GM23338 (cell line): Measurements from ENCODE around the gene L1CAM. TPM values are rescaled to one million over a fixed set of nuclear protein-coding genes. Genes with fewer than 3 reads are reported as not detected.

Experiments used
- ATAC-seq: fragments of 200-7000 bp; cut with Tn5 transposase; 3 replicates; pipeline ENCODE4 v1.9.1; 2020
- DNase-seq: peaks from one replicate; pipeline ENCODE4 v3.0.0-alpha.2; 2015; ENCODE audit warnings: low spot score
- H2AFZ ChIP-seq: fragments of 200-600 bp; sonication (generic); 2 replicates; pipeline ENCODE4 v1.8.0; 2016; ENCODE audit warnings: antibody characterized with exemption, mild to moderate bottlenecking, moderate library complexity
- H3F3A ChIP-seq: fragments of 200-600 bp; sonication (generic); replicated peaks from 2 replicates; pipeline ENCODE4 v1.8.0; 2017; ENCODE audit warnings: antibody characterized with exemption, mixed run types, low read depth
- H3K27ac ChIP-seq: fragments of 200-600 bp; sonication (generic); 2 replicates; pipeline ENCODE4 v1.6.1; 2016; ENCODE audit warnings: low read depth
- H3K27me3 ChIP-seq: fragments of 200-600 bp; sonication (generic); 2 replicates; pipeline ENCODE4 v1.8.0; 2016; ENCODE audit warnings: mild to moderate bottlenecking, mixed run types, moderate library complexity; ENCODE audit not compliant: insufficient read depth
- H3K36me3 ChIP-seq: fragments of 200-600 bp; sonication (generic); 2 replicates; pipeline ENCODE4 v1.8.0; 2016; ENCODE audit warnings: mild to moderate bottlenecking; ENCODE audit not compliant: insufficient read depth
- H3K4me1 ChIP-seq: fragments of 200-600 bp; sonication (generic); 2 replicates; pipeline ENCODE4 v1.8.0; 2016; ENCODE audit warnings: mild to moderate bottlenecking, moderate library complexity; ENCODE audit not compliant: insufficient read depth
- H3K4me2 ChIP-seq: fragments of 200-600 bp; sonication (generic); 2 replicates; pipeline ENCODE4 v1.7.1; 2017; ENCODE audit warnings: mixed run types
- H3K4me3 ChIP-seq: fragments of 200-600 bp; sonication (generic); 2 replicates; pipeline ENCODE4 v1.6.1; 2016; ENCODE audit warnings: mixed run types
- H3K79me2 ChIP-seq: fragments of 200-600 bp; sonication (generic); replicated peaks from 2 replicates; pipeline ENCODE4 v1.8.0; 2017; ENCODE audit warnings: mild to moderate bottlenecking; ENCODE audit not compliant: insufficient read depth
- H3K9me2 ChIP-seq: fragments of 200-600 bp; sonication (generic); 2 replicates; pipeline ENCODE4 v1.8.0; 2017; ENCODE audit not compliant: insufficient read depth
- H4K20me1 ChIP-seq: fragments of 200-600 bp; sonication (generic); replicated peaks from 2 replicates; pipeline ENCODE4 v1.8.0; 2017; ENCODE audit warnings: mild to moderate bottlenecking; ENCODE audit not compliant: insufficient read depth
- H3K27ac Mint-ChIP-seq: 2 replicates; pipeline ENCODE4 v1.8.0; 2020; ENCODE audit warnings: inconsistent platforms, mild to moderate bottlenecking, moderate library complexity, mixed read lengths
- H3K27me3 Mint-ChIP-seq: 3 replicates; pipeline ENCODE4 v1.8.0; 2022; ENCODE audit warnings: low read depth, mild to moderate bottlenecking, moderate library complexity, mixed read lengths, inconsistent platforms; ENCODE audit not compliant: insufficient read depth, poor library complexity
- H3K36me3 Mint-ChIP-seq: 3 replicates; pipeline ENCODE4 v1.8.0; 2021; ENCODE audit warnings: low read depth, mild to moderate bottlenecking, inconsistent platforms, moderate library complexity, mixed read lengths
- H3K4me1 Mint-ChIP-seq: 3 replicates; pipeline ENCODE4 v1.8.0; 2020; ENCODE audit warnings: mild to moderate bottlenecking, inconsistent platforms, mixed read lengths
- H3K4me3 Mint-ChIP-seq: 3 replicates; pipeline ENCODE4 v1.8.0; 2021; ENCODE audit warnings: moderate library complexity, mild to moderate bottlenecking, inconsistent platforms, mixed read lengths
- H3K9me3 Mint-ChIP-seq: 3 replicates; pipeline ENCODE4 v1.8.0; 2020; ENCODE audit warnings: moderate library complexity, mild to moderate bottlenecking, inconsistent platforms, mixed read lengths
- CREB1 ChIP-seq: fragments of 250-450 bp; sonication (Bioruptor Pico); IDR thresholded peaks from 2 replicates; pipeline ENCODE4 v1.5.0; 2020; ENCODE audit warnings: low read depth, mild to moderate bottlenecking, moderate library complexity
- EZH2phosphoT487 ChIP-seq: fragments of 200-600 bp; sonication (generic); IDR thresholded peaks from one replicate; pipeline ENCODE4 v1.8.1; 2018; ENCODE audit warnings: antibody characterized with exemption; ENCODE audit not compliant: unreplicated experiment
- JUNB ChIP-seq: IDR thresholded peaks from one replicate; pipeline ENCODE4 v1.6.1; 2016; ENCODE audit warnings: antibody characterized with exemption; ENCODE audit not compliant: unreplicated experiment
- NANOG ChIP-seq: IDR thresholded peaks from 2 replicates; pipeline ENCODE4 v1.6.1; 2016; ENCODE audit warnings: antibody characterized with exemption, borderline replicate concordance
- ZNF114 ChIP-seq: fragments of 250-450 bp; sonication (Bioruptor Pico); IDR thresholded peaks from 2 replicates; pipeline ENCODE4 v1.5.0; 2020; ENCODE audit warnings: mild to moderate bottlenecking, moderate library complexity
- polyA plus RNA-seq: library from polyadenylated mRNA; unstranded; fragments of >200 nt; fragmentation: Nextera tagmentation; extraction: Ambion mirVana; gene quantifications from 2 replicates; pipeline ENCODE4 v1.2.1, GENCODE V29; 2016
- total RNA-seq: library from RNA; depleted of rRNA; stranded (reverse); fragments of >200 nt; shearing (Covaris generic); gene quantifications from 2 replicates; pipeline ENCODE4 v1.2.3, GENCODE V29; 2014
- TF ChIP-seq, protein P1 (sequence below): fragments of 250-450 bp; sonication (Bioruptor Pico); IDR thresholded peaks from 2 replicates; pipeline ENCODE4 v1.5.0; 2020; ENCODE audit warnings: mild to moderate bottlenecking, moderate library complexity
- TF ChIP-seq, protein P2 (sequence below), 2 experiments: fragments of 200-600 bp in 1 of 2; sonication (generic) in 1 of 2; conservative IDR thresholded peaks; 2 replicates each; pipeline versions ENCODE4 v1.5.1 to v1.6.1; 2016 to 2017; ENCODE audit warnings: antibody characterized with exemption in 2 of 2, low read depth in 2 of 2, mild to moderate bottlenecking in 2 of 2, moderate library complexity in 1 of 2

Gene L1CAM
- total and polyA plus RNA-seq, 2 experiments from 2014 or later = 7.4 to 29.2 TPM

DNA sequence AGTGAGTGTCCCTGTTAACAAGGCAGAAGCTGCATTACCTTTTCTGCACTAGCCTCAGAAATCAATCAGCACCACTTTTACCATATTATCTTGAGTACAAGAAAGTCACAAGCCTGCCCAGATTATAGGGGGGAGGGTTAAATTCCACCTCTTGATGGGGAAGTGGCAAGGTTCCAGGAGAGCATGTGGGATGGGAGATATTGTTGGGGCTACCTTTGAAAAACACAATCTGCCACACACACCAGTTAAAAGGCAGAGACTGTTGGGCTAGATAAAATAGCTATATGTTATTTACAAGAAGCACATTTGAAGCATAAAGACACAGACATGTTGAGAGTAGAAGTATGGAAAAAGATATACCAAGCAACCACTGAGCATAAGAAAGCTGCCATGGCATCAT, 11.9 kb upstream of the L1CAM start (continued):
- TF ChIP-seq, protein P1, sequence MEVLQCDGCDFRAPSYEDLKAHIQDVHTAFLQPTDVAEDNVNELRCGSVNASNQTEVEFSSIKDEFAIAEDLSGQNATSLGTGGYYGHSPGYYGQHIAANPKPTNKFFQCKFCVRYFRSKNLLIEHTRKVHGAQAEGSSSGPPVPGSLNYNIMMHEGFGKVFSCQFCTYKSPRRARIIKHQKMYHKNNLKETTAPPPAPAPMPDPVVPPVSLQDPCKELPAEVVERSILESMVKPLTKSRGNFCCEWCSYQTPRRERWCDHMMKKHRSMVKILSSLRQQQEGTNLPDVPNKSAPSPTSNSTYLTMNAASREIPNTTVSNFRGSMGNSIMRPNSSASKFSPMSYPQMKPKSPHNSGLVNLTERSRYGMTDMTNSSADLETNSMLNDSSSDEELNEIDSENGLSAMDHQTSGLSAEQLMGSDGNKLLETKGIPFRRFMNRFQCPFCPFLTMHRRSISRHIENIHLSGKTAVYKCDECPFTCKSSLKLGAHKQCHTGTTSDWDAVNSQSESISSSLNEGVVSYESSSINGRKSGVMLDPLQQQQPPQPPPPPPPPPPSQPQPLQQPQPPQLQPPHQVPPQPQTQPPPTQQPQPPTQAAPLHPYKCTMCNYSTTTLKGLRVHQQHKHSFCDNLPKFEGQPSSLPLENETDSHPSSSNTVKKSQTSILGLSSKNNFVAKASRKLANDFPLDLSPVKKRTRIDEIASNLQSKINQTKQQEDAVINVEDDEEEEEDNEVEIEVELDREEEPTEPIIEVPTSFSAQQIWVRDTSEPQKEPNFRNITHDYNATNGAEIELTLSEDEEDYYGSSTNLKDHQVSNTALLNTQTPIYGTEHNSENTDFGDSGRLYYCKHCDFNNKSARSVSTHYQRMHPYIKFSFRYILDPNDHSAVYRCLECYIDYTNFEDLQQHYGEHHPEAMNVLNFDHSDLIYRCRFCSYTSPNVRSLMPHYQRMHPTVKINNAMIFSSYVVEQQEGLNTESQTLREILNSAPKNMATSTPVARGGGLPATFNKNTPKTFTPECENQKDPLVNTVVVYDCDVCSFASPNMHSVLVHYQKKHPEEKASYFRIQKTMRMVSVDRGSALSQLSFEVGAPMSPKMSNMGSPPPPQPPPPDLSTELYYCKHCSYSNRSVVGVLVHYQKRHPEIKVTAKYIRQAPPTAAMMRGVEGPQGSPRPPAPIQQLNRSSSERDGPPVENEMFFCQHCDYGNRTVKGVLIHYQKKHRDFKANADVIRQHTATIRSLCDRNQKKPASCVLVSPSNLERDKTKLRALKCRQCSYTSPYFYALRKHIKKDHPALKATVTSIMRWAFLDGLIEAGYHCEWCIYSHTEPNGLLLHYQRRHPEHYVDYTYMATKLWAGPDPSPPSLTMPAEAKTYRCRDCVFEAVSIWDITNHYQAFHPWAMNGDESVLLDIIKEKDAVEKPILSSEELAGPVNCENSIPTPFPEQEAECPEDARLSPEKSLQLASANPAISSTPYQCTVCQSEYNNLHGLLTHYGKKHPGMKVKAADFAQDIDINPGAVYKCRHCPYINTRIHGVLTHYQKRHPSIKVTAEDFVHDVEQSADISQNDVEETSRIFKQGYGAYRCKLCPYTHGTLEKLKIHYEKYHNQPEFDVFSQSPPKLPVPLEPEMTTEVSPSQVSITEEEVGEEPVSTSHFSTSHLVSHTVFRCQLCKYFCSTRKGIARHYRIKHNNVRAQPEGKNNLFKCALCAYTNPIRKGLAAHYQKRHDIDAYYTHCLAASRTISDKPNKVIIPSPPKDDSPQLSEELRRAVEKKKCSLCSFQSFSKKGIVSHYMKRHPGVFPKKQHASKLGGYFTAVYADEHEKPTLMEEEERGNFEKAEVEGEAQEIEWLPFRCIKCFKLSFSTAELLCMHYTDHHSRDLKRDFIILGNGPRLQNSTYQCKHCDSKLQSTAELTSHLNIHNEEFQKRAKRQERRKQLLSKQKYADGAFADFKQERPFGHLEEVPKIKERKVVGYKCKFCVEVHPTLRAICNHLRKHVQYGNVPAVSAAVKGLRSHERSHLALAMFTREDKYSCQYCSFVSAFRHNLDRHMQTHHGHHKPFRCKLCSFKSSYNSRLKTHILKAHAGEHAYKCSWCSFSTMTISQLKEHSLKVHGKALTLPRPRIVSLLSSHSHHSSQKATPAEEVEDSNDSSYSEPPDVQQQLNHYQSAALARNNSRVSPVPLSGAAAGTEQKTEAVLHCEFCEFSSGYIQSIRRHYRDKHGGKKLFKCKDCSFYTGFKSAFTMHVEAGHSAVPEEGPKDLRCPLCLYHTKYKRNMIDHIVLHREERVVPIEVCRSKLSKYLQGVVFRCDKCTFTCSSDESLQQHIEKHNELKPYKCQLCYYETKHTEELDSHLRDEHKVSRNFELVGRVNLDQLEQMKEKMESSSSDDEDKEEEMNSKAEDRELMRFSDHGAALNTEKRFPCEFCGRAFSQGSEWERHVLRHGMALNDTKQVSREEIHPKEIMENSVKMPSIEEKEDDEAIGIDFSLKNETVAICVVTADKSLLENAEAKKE (CRISPR knock-in tag) = no peak
- TF ChIP-seq, protein P2, sequence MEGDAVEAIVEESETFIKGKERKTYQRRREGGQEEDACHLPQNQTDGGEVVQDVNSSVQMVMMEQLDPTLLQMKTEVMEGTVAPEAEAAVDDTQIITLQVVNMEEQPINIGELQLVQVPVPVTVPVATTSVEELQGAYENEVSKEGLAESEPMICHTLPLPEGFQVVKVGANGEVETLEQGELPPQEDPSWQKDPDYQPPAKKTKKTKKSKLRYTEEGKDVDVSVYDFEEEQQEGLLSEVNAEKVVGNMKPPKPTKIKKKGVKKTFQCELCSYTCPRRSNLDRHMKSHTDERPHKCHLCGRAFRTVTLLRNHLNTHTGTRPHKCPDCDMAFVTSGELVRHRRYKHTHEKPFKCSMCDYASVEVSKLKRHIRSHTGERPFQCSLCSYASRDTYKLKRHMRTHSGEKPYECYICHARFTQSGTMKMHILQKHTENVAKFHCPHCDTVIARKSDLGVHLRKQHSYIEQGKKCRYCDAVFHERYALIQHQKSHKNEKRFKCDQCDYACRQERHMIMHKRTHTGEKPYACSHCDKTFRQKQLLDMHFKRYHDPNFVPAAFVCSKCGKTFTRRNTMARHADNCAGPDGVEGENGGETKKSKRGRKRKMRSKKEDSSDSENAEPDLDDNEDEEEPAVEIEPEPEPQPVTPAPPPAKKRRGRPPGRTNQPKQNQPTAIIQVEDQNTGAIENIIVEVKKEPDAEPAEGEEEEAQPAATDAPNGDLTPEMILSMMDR (conservative IDR thresholded peaks at IDR 0.05; ENCODE audit: low read depth in 2 of 2) = no peak
- no peak for TF ChIP-seq JUNB

DNA sequence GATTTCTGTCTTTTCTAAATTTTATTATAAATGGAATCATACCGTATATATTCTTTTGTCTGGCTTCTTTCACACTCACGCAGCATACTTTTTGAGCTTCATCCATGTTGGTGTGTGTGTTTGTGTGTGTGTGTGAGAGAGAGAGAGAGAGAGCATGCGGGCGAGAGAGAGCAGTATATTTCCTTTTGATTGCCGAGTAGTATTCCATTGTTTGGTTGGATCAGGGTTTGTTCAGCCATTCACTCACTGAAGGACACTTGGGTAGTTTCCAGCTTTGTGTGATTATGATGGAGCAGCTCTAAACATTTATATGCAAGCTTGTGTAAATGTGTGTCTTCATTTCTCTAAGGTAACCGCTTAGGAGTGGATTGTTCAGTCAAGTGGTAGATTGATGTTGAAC, 3.1 kb upstream of the L1CAM start:
- Mint-ChIP-seq H3K27me3 (peaks cover 6% of the 10 kb centered on the region), H3K4me1 (peaks cover 16% of the 10 kb centered on the region), H3K4me3 (no peak overlapping the region), H3K36me3 (no peaks in the 10 kb centered on the region; the same call in 2 of the 3 replicates), H3K9me3 (no peaks in the 10 kb centered on the region; the same call in 2 of the 3 replicates), H3K27ac (no peak overlapping the region)
- no peaks in the 10 kb centered on the region for H3K9me2 ChIP-seq
- no peaks in the 10 kb centered on the region for H4K20me1 ChIP-seq
- H3K4me2 ChIP-seq = no peak overlapping the region
- H3K4me1 ChIP-seq = peaks cover 7% of the 10 kb centered on the region; the same call in 1 of the 2 replicates
- no peak overlapping the region for H3K4me3 ChIP-seq
- no peaks in the 10 kb centered on the region for H3K79me2 ChIP-seq
- no peaks in the 10 kb centered on the region for H3F3A ChIP-seq
- no peak for DNase-seq
- H2AFZ ChIP-seq = no peak overlapping the region
- no peak for ATAC-seq
- no peak overlapping the region for H3K27ac ChIP-seq
- H3K27me3 ChIP-seq = no peaks in the 10 kb centered on the region; the same call in 1 of the 2 replicates
- no peaks in the 10 kb centered on the region for H3K36me3 ChIP-seq
- no peak for TF ChIP-seq NANOG
- no peak for TF ChIP-seq EZH2phosphoT487
- TF ChIP-seq, protein P1 (CRISPR knock-in tag) = no peak
- no peak for TF ChIP-seq ZNF114
- TF ChIP-seq CREB1 (CRISPR knock-in tag) = no peak
